ENCODE results near the gene LRRN2. TPM values are rescaled to one million over a fixed set of nuclear protein-coding genes. Genes with fewer than 3 reads are reported as not detected.

The LRRN2 gene
- total RNA-seq, 2 experiments from 2014 or later, result not detected

GRCh38 chr1:204568576-204569315, 116.8 kb downstream of the LRRN2 start:
- Mint-ChIP-seq H3K27me3 (no peaks in the 10 kb centered on the region), H3K27ac (no peak overlapping the region), H3K9me3 (no peaks in the 10 kb centered on the region), H3K4me3 (no peak overlapping the region), H3K36me3 (peaks cover 16% of the 10 kb centered on the region), H3K4me1 (ENCODE audit: low read depth) (peaks cover 26% of the 10 kb centered on the region)
- DNase-seq, result no peak
- ChIA-PET CTCF (interaction anchor here (0.6 to 6.9 kb wide), 6 partner anchors 137 to 242 kb away, joined by 3 to 149 read pairs (median 4); no protein-coding TSS in a partner anchor), POLR2A (no interaction called here)
- intact Hi-C loops (cut with micrococcal nuclease), result loop anchor here (5.0 kb wide), 1 partner anchor 54 kb away; no protein-coding TSS in a partner anchor

Other genes with a start within 250 kb of the LRRN2 start
- gene PIK3C2B, start 190.9 kb downstream of the LRRN2 start, total RNA-seq, result 10 to 100 TPM; 43.4 to 46.4 TPM
- gene MDM4, start 169.3 kb downstream of the LRRN2 start, total RNA-seq, result 10 to 100 TPM; 88.0 to 90.8 TPM
- under 1 TPM; 0.24 to 0.27 TPM for gene NFASC, start 185.1 kb upstream of the LRRN2 start, total RNA-seq